OCI-LY3 (cell line): ENCODE measurements around the gene EFNA5.

Source experiments
- EZH2phosphoT487 ChIP-seq: fragments of 200-600 bp; shearing (Covaris generic); IDR thresholded peaks from 2 replicates; pipeline ENCODE4 v1.6.1; 2018; ENCODE audit warnings: antibody characterized with exemption, mixed run types, low read depth
- TF ChIP-seq, protein P1 (sequence below): fragments of 200-600, 300-600 bp; sonication (generic); IDR thresholded peaks from 2 replicates; pipeline ENCODE4 v1.5.1; 2014; ENCODE audit warnings: antibody characterized with exemption, low read length, low read depth

DNA sequence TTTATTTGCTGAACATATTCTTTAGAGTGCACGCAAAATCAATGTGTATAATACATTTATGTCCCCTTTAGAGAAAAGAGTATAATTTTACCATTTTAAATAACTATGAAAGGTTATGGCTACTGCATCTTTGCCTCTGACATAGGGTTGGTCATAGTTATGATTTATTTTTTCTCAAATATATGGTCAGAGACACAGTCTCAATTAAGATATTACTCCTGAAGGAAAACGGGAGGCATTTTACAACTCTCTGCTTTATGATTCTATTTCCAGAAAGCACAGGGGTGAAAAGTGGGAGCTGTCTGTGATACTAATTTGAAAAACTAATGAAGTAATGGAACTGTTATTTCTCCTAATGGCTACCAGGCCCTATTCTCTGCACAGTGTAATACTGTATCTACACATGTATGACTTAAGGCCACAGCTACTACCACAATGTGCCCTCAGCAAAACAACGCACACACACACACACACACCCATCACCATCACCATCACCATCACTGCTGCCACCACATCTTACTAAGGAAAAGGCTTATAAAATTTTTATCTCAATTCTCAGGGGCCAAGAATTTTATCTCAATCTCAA lies 262.9 kb downstream of the EFNA5 start:
- TF ChIP-seq, protein P1, sequence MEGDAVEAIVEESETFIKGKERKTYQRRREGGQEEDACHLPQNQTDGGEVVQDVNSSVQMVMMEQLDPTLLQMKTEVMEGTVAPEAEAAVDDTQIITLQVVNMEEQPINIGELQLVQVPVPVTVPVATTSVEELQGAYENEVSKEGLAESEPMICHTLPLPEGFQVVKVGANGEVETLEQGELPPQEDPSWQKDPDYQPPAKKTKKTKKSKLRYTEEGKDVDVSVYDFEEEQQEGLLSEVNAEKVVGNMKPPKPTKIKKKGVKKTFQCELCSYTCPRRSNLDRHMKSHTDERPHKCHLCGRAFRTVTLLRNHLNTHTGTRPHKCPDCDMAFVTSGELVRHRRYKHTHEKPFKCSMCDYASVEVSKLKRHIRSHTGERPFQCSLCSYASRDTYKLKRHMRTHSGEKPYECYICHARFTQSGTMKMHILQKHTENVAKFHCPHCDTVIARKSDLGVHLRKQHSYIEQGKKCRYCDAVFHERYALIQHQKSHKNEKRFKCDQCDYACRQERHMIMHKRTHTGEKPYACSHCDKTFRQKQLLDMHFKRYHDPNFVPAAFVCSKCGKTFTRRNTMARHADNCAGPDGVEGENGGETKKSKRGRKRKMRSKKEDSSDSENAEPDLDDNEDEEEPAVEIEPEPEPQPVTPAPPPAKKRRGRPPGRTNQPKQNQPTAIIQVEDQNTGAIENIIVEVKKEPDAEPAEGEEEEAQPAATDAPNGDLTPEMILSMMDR, result no peak
- no peak for TF ChIP-seq EZH2phosphoT487
